Kidney epithelial cell (primary cell): ENCODE results near the gene TCP11. TPM values are rescaled to one million over a fixed set of nuclear protein-coding genes. Genes with fewer than 3 reads are reported as not detected.

Source experiments
- DNase-seq: peaks from one replicate; pipeline ENCODE4 v3.0.0-alpha.2; 2010; ENCODE audit warnings: low read depth
- H3K27me3 ChIP-seq: 2 replicates; pipeline ENCODE4 v1.6.0; 2011; ENCODE audit warnings: low read length; ENCODE audit not compliant: control insufficient read depth, insufficient read depth
- H3K36me3 ChIP-seq: 2 replicates; pipeline ENCODE4 v1.5.1; 2011; ENCODE audit warnings: low read length; ENCODE audit not compliant: control insufficient read depth, insufficient read depth
- H3K4me3 ChIP-seq: 2 replicates; pipeline ENCODE4 v1.5.1; 2011; ENCODE audit warnings: low read depth, mild to moderate bottlenecking, control low read depth, low read length
- total RNA-seq: library from RNA; depleted of rRNA; stranded (reverse); fragments of >200 nt; gene quantifications from 2 replicates; pipeline ENCODE4 v1.2.3, GENCODE V29; 2015
- TF ChIP-seq, protein P1 (sequence below): IDR thresholded peaks from 2 replicates; pipeline ENCODE4 v1.5.1; 2011; ENCODE audit warnings: mild to moderate bottlenecking, moderate library complexity, low read length, control low read depth, inconsistent platforms; ENCODE audit not compliant: insufficient read depth, poor library complexity, severe bottlenecking

TCP11 gene
- 0.41 TPM in 1 of 2 replicates, not detected in the other for total RNA-seq

DNA sequence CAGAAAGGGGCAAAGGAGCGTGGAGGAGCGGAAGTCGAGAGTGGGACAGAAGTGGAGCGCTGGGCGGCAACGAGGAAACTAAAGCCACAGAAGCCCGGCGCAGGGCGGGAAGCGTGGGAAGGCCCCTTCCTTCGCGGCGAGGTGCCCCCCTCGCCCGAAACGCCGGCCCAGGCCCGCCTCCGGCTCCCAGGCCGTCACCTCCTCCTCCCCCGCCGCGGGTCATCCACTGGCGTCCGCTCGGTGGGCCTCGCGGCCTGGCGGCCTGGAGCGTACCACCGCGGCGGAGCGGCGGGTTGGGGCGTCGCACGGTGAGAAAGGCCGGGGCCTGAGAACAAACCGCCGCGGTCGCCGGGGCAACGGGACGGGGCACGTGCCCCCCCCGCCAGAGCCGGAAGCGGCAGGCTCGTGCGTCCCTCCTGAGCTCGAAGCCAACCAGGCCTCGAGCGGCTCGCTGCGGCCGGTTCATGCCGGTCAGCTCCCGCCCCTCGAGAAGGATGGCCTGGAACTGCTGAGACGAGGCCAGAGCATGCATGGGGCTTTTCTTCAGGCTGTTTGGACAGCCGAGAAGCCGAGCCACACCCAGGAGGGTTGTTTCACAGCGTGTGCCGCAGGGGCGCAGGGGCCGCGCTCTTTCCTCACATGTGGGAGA is at the start of gene TCP11:
Gene TCP11 (minus strand): TSS at position 333 of the 649 bp plus-strand sequence. CDS start 469 bp downstream, outside the sequence.
- no peak within 1 kb of the TSS for H3K4me3 ChIP-seq
- TF ChIP-seq, protein P1, sequence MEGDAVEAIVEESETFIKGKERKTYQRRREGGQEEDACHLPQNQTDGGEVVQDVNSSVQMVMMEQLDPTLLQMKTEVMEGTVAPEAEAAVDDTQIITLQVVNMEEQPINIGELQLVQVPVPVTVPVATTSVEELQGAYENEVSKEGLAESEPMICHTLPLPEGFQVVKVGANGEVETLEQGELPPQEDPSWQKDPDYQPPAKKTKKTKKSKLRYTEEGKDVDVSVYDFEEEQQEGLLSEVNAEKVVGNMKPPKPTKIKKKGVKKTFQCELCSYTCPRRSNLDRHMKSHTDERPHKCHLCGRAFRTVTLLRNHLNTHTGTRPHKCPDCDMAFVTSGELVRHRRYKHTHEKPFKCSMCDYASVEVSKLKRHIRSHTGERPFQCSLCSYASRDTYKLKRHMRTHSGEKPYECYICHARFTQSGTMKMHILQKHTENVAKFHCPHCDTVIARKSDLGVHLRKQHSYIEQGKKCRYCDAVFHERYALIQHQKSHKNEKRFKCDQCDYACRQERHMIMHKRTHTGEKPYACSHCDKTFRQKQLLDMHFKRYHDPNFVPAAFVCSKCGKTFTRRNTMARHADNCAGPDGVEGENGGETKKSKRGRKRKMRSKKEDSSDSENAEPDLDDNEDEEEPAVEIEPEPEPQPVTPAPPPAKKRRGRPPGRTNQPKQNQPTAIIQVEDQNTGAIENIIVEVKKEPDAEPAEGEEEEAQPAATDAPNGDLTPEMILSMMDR, result no peak
- DNase-seq, result no peak

GRCh38 chr6:35190306-35190705 is 49.2 kb upstream of the TCP11 start:
- no peaks in the 10 kb centered on the region for H3K36me3 ChIP-seq
- no peak for DNase-seq
- TF ChIP-seq, protein P1, result no peak
- H3K27me3 ChIP-seq, result no peaks in the 10 kb centered on the region
- H3K4me3 ChIP-seq, result no peak overlapping the region

More for the DNA sequence above, at the start of gene TCP11:
- peaks cover 2% of the 10 kb centered on the region for H3K27me3 ChIP-seq
- H3K36me3 ChIP-seq, result no peaks in the 10 kb centered on the region

- Histone ChIP-seq H3K36me3 (no peaks in the 10 kb centered on the region), H3K27me3 (no peaks in the 10 kb centered on the region), H3K4me3 (no peak overlapping the region)
- TF ChIP-seq, protein P1, result no peak
- no peak for DNase-seq
Observed at GRCh38 chr6:35188886-35189285, 47.7 kb upstream of the TCP11 start.

GRCh38 chr6:35186571-35186970 is 45.4 kb upstream of the TCP11 start:
- DNase-seq, result no peak
- Histone ChIP-seq H3K27me3 (no peaks in the 10 kb centered on the region), H3K36me3 (no peaks in the 10 kb centered on the region), H3K4me3 (no peak overlapping the region)
- TF ChIP-seq, protein P1, result no peak

GRCh38 chr6:35185971-35186370 is 44.8 kb upstream of the TCP11 start:
- no peak for DNase-seq
- H3K4me3 ChIP-seq, result no peak overlapping the region
- no peaks in the 10 kb centered on the region for H3K27me3 ChIP-seq
- H3K36me3 ChIP-seq, result no peaks in the 10 kb centered on the region
- TF ChIP-seq, protein P1, result no peak

DNA sequence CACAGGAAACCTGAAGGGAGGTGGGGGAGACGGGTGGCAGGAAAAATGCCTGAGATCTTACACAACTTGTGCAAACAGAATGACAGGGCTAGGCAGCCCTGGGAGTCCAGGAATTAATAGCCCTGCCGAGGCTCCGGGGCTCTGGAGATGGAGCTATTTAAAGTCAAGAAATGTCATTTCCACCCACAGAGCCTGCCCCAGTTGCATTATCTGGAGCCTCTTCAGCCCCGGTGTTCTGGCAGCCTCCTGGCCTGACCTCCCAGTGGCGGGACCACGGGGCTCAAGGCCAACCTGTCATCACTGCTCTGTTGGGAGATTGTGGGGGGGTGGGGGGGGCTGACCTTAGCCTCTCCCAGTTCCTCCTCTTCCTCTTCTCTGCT is 44.2 kb upstream of the TCP11 start:
- peak; percentile 28 for DNase-seq
- TF ChIP-seq, protein P1, result no peak
- no peaks in the 10 kb centered on the region for H3K36me3 ChIP-seq
- no peak overlapping the region for H3K4me3 ChIP-seq
- no peaks in the 10 kb centered on the region for H3K27me3 ChIP-seq
